Right atrium auricular region (tissue), 2 donors: ENCODE data around the gene SUMF1. TPM values are rescaled to one million over a fixed set of nuclear protein-coding genes. Genes with fewer than 3 reads are reported as not detected.

ENCODE experiments used
- DNase-seq: peaks from one replicate; pipeline ENCODE4 v3.0.0-alpha.2; 2019; ENCODE audit warnings: low spot score
- H3K27ac ChIP-seq, 2 donors: fragments of 200-600 bp; sonication (generic); 1 replicate in 1 of 2; 2 replicates in 1 of 2; pipeline ENCODE4 v1.5.1; 2016 to 2019
- H3K27me3 ChIP-seq, 2 donors: fragments of 200-600 bp; sonication (generic); one replicate each; pipeline versions ENCODE4 v1.5.1 to v1.6.0; 2017 to 2019
- H3K36me3 ChIP-seq: fragments of 200-600 bp; sonication (generic); one replicate; pipeline ENCODE4 v1.5.1; 2016
- H3K4me1 ChIP-seq, 2 donors: fragments of 200-600 bp; sonication (generic); one replicate each; pipeline versions ENCODE4 v1.5.1 to v1.6.0; 2017 to 2019
- H3K4me3 ChIP-seq, 2 donors: fragments of 200-600 bp; sonication (generic); 1 replicate in 1 of 2; 2 replicates in 1 of 2; pipeline ENCODE4 v1.5.1; 2017 to 2019; ENCODE audit warnings: mild to moderate bottlenecking in 1 of 2, moderate library complexity in 1 of 2
- H3K9me3 ChIP-seq, 2 donors: fragments of 200-600 bp; sonication (generic); one replicate each; pipeline ENCODE4 v1.5.1; 2019
- total RNA-seq, 2 donors: library from RNA; depleted of rRNA; stranded (reverse); fragments of >200 nt; gene quantifications; one replicate each; pipeline ENCODE4 v1.1.0, GENCODE V29; 2016
- TF ChIP-seq, protein P1 (sequence below), 2 donors: fragments of 200-600 bp; sonication (generic); IDR thresholded peaks; one replicate each; pipeline ENCODE4 v1.5.1; 2019; ENCODE audit warnings: antibody characterized with exemption in 2 of 2

The SUMF1 gene
- total RNA-seq, 2 donors from 2014 or later = 12.1 to 22.6 TPM

DNA sequence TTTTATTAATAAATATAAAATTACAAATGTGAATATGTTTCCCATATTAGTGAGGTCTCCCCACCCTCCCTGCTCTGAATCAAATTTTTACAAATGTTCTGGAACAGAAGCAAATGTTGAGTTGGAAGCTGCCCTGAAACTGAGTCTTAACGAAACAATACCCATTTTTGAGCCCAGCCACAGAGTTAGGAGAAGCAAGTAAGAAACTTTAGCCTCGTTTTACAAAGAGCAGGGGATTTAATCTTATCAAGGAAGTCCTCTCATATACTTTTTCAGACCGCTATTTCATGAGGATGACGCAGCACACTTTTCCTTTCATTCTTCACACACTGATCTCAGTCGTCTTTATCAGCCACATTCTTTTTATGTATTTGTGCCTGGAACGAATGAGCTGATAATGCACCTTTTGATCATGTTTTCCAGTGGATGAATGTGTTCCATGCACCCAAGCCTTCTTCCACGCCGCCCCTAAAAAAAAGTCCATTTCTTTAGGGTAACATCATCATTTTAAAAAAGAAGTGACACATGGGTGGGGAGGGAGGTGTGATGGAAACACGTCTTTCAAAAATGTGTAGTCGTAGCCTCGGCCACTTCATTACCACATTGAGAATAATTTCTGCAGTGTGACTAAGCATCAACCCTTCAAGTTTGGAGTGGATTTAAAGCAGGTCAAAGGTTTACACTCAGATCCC is 115.8 kb downstream of the SUMF1 start:
- peaks cover 0 to 11% of the 10 kb centered on the region in 2 donors for H3K4me1 ChIP-seq
- TF ChIP-seq, protein P1, sequence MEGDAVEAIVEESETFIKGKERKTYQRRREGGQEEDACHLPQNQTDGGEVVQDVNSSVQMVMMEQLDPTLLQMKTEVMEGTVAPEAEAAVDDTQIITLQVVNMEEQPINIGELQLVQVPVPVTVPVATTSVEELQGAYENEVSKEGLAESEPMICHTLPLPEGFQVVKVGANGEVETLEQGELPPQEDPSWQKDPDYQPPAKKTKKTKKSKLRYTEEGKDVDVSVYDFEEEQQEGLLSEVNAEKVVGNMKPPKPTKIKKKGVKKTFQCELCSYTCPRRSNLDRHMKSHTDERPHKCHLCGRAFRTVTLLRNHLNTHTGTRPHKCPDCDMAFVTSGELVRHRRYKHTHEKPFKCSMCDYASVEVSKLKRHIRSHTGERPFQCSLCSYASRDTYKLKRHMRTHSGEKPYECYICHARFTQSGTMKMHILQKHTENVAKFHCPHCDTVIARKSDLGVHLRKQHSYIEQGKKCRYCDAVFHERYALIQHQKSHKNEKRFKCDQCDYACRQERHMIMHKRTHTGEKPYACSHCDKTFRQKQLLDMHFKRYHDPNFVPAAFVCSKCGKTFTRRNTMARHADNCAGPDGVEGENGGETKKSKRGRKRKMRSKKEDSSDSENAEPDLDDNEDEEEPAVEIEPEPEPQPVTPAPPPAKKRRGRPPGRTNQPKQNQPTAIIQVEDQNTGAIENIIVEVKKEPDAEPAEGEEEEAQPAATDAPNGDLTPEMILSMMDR (IDR thresholded peaks at IDR 0.05) = peak; percentile 2 to 39
- no peaks in the 10 kb centered on the region for H3K36me3 ChIP-seq
- no peaks in the 10 kb centered on the region for H3K27me3 ChIP-seq
- no peak for DNase-seq
- no peaks in the 10 kb centered on the region for H3K9me3 ChIP-seq
- H3K4me3 ChIP-seq = peak overlapping the region in 1 of 2 donors; percentile 34
- peak overlapping the region; percentile 70 to 72 for H3K27ac ChIP-seq

GRCh38 chr3:4350789-4351163 is 116.3 kb downstream of the SUMF1 start:
- peak overlapping the region; percentile 70 to 72 for H3K27ac ChIP-seq
- H3K9me3 ChIP-seq = no peaks in the 10 kb centered on the region
- H3K4me3 ChIP-seq = peak overlapping the region in 1 of 2 donors; percentile 34
- H3K27me3 ChIP-seq = no peaks in the 10 kb centered on the region
- no peaks in the 10 kb centered on the region for H3K36me3 ChIP-seq
- peaks cover 0 to 10% of the 10 kb centered on the region in 2 donors for H3K4me1 ChIP-seq
- TF ChIP-seq, protein P1 (IDR thresholded peaks at IDR 0.05) = peak; percentile 80 to 87
- DNase-seq = no peak

DNA sequence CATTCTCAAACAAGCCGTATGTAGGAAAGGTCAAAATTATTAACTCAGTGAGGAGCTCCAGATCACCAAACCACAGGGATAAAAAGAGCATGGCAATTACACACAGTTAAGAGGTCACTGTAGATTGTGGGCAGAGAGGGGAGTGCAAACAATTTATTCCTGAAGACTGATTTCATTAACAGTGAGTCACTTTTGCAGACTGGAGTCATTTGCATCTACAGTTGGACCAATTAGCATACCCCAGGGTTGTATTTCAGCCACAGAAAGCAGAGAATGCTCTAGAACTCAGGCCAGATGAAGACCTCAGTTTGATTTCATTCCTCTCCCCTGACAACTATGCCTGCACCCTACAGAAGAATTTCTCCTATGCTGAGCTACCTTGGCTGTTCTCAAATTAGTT is 123.8 kb downstream of the SUMF1 start:
- TF ChIP-seq, protein P1 (IDR thresholded peaks at IDR 0.05) = no peak
- no peak overlapping the region for H3K27ac ChIP-seq
- no peaks in the 10 kb centered on the region for H3K36me3 ChIP-seq
- H3K27me3 ChIP-seq = no peaks in the 10 kb centered on the region
- no peak for DNase-seq
- no peaks in the 10 kb centered on the region for H3K9me3 ChIP-seq
- H3K4me3 ChIP-seq = no peak overlapping the region
- peaks cover 0 to 14% of the 10 kb centered on the region in 2 donors for H3K4me1 ChIP-seq

- peaks cover 0 to 14% of the 10 kb centered on the region in 2 donors for H3K4me1 ChIP-seq
- H3K9me3 ChIP-seq = no peaks in the 10 kb centered on the region
- no peaks in the 10 kb centered on the region for H3K36me3 ChIP-seq
- peak overlapping the region; percentile 32 to 51 for H3K27ac ChIP-seq
- no peak overlapping the region for H3K4me3 ChIP-seq
- no peak for DNase-seq
- no peaks in the 10 kb centered on the region for H3K27me3 ChIP-seq
- TF ChIP-seq, protein P1 (IDR thresholded peaks at IDR 0.05) = no peak
Measured at GRCh38 chr3:4341336-4341675, 125.8 kb downstream of the SUMF1 start.

- TF ChIP-seq, protein P1 (IDR thresholded peaks at IDR 0.05) = no peak
- DNase-seq = no peak
- no peaks in the 10 kb centered on the region for H3K27me3 ChIP-seq
- peaks cover 0 to 14% of the 10 kb centered on the region in 2 donors for H3K4me1 ChIP-seq
- peak overlapping the region; percentile 32 to 51 for H3K27ac ChIP-seq
- H3K9me3 ChIP-seq = no peaks in the 10 kb centered on the region
- no peak overlapping the region for H3K4me3 ChIP-seq
- no peaks in the 10 kb centered on the region for H3K36me3 ChIP-seq
Measured at GRCh38 chr3:4340411-4341335, 126.4 kb downstream of the SUMF1 start.
